Measurements from ENCODE around the gene CACNA2D4.

The CACNA2D4 gene

DNA sequence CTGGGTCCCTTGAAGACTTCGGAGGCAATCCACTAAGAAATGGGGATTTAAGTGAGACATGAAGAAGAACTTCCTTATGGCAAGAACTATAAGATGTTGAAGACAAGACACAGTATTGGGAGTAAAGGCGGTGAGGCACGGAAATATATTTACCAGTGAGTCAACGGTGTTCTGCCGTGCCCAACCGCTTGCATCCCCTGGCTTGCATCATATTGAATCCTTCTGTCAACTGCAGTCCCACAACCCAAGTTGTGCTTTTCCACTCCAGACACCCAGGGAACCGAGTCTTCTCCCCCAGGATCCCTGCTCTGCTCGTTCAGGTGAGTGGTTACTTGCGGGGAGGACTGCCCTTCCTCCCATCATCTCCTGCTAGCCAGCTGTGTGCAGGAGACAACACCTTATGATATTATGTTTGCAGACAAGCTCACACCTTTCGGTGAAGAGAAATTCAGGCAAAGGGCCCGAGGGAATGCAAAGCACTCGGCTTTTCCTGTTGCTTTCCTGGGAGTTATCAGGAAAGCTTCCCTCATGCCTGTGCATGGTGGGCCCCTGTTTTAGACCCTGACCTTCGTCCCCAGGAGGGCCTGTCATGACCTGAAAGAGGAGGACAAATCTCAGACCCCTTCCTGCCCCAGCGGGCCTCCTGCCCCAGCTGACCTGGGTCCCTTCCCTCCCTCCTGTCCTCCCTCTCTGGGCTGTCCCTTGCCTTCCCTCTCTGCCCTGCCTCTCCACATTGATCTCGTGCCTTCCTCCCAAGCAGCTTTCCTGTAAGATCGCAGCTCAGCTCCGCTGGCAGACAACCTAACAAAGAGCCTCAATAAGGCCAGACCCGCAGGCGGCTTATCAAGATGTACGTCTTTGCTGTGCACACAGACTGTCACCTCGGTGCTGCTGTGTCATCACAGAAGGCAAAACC, 102.4 kb downstream of the CACNA2D4 start:
- no peak for DNase-seq (ENCODE audit: low read depth in 2 of 2)

DNA sequence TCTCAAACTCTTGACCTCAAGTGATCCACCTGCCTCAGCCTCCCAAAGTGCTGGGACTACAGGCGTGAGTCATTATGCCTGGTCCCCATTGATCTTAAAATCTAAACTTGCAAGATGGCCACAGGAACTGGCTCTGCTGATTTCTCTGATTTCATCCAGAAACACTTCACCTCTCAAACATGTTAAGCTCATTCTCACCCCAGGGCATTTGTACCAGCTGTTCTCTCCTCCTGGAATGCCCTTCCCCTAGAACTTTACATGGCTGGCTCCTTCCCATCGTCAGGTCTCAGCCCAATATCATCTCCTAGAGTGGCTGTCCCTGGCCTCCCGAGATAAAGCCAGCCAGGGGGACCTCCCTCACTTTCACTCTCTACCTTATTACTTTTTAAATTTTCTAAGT, 103.3 kb downstream of the CACNA2D4 start:
- no peak for DNase-seq (ENCODE audit: low read depth in 2 of 2)

DNA sequence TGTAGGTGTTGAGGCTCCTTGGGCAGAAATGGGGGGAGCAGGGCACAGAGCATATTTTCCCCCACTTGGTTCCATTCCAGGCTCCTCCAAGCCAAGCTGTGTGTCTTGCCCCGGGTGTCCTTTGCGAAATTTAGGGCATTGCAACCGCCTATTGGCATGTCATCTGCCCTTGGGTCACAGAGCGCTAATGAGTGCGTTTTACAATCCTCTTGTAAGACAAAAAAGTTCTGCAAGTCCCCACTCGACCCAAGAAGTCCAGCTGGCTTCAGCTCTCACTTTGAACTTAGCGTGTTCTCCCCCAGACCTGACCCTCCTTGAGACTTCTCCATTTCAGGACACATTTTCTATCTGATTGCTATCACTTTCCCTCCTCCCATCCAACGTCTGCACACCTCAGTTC, 104.2 kb downstream of the CACNA2D4 start:
- no peak for DNase-seq (ENCODE audit: low read depth in 2 of 2)

DNA sequence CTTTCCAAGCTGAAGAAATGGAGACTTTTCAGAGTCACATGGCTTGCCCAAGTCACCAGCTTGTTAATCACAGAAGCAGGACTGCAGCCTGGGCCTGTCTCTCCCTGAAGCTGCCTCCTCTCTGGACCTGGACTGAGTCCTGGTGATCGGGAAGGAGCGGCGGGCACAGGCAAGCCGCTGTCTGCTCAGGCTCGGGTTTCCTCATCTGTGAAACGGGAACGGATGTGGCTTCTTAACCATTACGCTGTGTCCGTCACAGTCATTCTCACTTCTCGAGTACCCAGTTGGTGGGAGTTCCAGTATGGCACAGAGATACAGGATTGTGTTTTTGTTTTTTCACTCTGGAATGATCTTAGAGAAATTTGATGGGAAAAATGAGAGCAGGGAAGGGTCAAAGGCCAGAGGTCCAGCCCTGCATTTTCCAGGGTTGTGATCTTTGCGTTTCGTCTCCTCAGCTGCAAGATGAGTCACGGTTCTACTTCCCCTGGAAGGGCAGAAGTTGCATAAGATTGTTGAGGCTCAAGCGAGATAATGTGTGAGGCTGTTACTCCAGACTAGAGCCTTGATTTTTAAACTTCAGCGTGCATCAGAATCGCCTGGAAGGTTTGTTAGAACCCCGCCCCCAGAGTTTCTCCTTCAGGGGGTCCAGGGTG, 105.7 kb downstream of the CACNA2D4 start:
- DNase-seq (ENCODE audit: low read depth in 2 of 2): no peak

DNA sequence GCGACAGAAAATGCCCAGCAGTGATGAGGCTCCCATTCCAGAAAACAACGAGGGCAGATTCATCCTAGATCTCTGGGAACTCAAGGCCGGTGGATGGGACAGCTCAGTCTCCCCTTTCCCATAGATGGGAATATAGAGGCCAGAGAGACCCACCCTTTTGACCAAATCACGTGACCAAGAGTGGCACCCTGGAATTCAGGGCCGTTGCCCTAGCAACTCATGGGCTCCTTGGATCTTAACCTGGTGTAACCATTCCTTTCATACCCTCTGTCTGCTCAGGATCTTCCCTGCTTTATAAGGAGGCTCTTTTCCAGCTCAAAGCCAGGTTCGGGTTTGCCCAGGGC, 106.5 kb downstream of the CACNA2D4 start:
- DNase-seq (ENCODE audit: low read depth in 2 of 2): no peak

DNA sequence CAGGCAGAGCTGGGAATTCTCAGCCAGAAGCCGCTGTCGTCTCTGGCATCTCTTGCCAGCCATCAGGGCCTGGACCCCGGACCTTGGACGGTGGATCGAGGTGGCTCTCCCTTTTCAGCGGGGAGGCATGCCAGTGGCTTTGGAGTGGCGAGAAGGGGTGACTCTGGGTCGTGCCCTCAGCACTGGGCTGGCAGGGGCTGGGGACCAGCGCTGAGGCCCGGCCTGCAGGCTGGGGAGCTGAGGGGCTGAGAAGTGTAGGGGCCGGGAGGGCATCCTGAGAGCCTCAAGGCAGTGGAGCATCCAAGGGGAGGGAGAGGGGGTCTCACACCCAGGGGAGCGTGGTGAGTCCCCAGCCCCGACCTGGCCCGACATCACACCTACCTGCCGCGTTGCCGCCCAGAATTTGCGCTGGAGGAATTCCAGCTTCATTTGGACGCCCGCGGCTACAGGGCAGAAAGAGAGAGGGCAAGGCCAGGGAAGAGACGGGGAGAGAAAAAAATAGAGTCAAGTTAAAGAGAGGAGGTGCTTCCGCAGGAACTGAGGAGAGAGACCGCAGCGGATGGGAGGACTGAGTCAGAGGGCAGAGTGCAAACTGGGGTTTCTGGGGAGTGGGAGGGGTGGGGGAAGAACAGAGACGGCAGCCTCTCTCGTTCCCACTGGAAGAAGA, 107.0 kb downstream of the CACNA2D4 start:
- peak; percentile 34 to 44 for DNase-seq (ENCODE audit: low read depth in 2 of 2)

DNA sequence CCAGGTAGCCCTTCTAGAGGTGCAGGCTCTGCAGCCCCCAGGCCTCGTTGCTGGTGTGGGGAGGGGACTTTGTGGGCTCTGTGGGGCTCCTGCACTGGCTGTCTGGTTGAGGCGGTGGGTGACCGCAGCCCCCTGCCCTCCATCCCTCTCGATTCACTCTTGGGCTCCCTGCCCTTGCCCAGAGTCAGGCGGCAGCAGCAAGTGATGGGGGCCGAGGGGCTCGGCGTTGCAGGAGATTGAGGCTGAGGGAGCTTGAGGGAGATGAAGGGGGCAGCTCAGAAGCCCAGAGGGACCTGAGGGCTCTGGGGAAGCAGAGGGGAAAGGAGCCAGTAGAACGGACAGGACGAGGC, 107.5 kb downstream of the CACNA2D4 start:
- DNase-seq (ENCODE audit: low read depth in 2 of 2): no peak

DNA sequence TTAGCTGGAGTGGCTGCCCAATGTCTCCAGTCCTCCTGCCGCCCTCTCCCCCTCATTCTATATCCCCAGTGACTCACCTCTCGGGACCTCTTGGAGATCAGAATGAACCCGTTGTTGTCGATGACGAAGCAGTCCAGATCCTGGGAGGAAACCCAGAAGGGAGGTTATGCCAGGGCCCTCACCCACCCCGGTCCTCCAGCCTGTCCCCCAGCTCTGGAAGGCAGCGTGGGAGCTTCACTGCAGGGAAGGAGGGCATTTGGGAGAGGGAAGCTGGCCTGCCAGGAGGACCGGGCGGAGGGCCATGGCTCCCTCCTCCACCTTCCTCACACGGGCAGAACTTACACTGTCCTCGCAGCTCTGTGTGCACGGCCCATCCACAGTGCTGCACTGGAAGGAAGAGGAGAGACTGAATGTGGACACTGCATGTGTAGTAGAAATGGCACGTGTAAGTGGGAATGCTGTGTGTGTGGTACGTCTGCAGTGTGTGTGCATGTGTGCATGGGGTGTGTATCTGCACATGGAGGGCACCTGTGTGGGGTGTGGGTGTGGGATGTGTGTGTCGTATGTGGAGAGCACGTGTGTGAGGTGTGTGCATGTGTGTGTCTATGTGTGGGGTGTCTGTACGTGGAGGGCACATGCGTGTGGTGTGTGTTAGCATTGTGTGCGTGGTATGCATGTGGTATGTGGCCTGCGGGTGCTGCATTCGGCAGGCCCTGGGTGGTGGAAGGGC, 108.1 kb downstream of the CACNA2D4 start:
- DNase-seq (ENCODE audit: low read depth in 2 of 2): no peak

DNA sequence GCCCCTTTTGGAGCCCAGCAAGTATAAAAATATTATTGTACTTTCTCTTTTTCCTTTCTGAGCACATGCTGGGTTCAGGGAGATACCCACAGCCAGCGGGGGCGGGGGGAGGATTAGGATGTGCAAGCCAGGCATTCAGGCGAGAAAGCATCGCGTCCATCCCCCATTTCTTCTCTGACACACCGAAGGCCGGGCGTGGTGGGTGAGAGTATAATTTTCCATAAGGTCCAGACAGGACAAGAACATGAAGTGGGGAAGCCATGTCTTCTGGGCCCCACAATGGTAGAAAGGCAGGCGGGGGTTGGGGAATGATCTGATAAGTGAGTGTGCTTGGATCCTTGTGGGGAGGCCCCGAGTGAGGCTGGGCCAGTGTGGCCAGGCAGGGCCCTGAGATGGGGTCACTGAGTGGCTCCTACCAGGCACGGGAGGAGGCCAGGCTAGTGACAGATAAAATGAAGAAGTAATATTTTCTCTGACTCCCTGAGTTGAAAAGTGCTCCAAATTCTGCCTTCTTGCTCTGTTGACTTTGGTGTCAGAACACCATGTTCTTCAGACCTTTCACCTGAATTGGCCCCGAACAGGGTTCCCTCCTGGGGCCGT, 108.8 kb downstream of the CACNA2D4 start:
- DNase-seq (ENCODE audit: low read depth in 2 of 2): no peak

DNA sequence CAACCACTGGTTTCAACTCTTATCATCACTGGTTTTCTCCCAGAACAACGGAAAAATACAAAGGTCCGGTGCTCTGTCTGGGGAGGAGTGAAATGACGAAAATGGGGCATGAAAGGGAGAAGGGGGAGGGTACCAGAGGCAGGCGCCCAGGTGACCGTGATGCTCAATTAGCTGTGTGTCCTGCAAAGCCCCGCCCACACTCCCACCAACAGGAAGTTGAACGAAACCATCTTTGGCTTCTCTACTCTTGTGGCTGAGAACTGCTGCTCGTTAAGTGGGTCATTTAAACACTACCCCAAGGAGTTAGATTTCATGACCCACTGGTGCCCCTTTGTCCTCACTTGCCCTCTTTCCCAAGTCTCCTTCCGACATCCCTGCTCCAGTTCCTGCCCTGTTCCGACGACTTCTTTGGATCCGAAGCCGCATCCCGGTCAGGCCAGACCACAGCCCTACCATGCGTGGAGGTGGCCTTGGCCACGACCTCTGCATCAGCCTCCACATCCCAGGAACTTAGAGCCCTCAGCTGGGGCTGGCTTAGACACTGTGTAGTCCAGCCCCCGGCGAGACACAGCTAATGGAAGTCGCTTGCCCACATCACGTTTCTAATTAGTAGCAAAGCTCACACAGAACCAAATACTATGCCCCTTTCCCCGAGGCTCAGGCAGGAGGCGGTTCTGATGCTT, 109.5 kb downstream of the CACNA2D4 start:
- DNase-seq (ENCODE audit: low read depth in 2 of 2): no peak

DNA sequence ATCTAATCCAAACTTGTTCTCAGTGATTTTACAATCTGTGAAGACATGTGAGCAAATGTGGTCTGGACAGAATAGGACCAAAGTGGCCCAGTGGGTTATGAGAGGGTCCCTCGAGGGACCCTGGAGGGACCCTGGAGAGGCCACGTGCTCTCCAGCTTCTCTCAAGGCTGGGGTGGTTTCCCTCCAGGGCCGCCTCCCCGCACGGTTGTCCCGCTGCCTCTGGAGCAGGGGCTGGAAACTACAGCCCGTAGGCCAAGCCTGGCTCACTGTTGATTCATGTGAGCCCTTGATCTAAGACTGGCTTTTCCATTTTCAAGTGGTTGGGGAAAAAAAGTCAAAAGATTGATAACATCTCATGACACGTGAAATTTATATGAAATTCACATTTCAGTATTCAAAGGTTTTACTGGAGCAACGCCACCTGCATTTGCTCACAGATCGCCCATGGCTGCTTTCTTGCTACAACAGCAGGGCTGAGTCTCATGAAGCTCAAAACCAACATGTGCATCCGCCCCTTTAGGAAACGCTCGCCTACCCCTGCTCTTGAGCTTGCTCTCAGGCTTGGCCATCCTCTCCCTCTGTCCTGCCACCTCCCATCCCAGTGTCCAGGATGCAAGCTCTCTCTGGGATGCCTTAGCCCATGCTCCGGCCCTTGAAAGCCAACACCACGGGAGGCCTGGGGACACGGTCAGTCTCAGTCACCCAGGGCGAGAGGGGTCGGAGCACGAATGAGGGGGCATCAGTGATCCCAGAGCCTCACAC, 110.2 kb downstream of the CACNA2D4 start:
- DNase-seq (ENCODE audit: low read depth in 2 of 2): no peak

DNA sequence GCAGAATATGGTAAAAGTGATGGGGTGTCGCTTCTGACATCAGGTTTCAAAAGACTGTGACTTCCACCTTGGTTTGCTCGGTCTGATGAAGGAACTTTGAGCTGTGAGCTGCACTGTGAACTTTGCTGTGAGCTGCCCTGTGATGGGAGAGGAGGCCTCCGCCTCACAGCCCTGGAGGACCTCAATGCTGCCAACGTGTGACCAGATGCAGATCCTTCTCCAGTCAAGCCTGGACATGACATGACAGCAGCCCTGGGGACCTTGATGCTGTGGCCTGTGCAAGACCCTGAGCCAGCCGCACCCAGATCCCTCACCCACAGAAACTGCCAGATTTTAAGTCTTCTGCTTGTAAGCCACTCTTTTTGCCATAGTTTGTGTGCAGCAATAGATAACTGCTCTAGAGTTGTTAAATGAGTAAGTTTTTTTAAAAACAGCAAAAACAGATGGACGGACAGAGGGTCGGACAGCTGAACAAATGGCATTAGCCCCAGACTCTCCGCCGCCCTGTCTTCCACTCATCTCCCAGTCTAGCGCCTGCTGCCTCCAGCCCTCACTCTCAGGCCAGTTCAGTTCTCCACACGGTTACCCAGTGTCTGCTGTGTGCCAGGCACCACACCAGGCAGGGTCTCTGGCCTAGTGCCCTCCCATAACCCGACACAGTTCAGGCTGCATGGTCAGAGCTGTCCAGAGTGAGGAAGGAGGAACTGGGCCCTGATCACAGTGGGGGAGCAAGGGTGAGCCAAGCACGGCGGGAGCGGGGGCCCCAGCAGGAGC, 111.2 kb downstream of the CACNA2D4 start:
- DNase-seq (ENCODE audit: low read depth in 2 of 2): no peak

DNA sequence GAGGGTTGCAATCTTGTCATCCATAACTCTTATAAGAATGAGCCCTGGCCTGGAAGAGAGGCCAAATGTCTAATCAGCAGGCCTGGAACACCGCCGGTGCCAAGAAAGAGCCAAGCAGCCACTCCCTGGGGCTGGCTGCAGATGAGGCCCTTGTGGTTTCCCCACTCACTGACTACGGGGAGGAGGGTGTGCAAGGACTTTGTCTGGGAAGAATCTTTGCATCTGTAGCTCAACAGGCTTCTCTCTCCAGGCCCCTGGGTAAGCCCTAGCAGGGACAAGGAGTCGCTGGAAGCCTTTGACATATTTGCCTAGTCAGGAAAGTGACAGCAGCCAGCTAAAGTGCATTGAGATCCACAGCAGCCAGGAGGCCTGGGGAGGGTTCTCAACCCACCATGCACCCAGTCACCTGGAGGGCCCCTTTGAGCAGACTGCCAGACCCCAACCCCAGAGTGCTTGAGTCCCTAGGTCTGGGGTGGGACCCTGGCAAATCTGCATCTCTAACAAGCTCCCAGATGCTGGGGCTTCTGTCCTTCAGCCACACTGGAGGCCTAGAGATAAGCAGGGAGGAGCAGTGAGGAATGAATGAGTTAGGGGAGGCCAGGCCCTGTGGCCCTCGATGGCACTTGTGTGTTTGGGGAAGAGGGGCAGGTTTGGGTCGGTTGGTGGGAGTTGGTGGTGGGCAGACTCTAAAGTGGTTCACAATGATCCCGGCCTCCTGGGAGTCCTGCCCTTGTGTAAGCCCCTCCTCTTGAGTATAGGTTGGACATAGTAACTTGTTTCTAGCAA, 112.0 kb downstream of the CACNA2D4 start:
- DNase-seq (ENCODE audit: low read depth in 2 of 2): no peak

DNA sequence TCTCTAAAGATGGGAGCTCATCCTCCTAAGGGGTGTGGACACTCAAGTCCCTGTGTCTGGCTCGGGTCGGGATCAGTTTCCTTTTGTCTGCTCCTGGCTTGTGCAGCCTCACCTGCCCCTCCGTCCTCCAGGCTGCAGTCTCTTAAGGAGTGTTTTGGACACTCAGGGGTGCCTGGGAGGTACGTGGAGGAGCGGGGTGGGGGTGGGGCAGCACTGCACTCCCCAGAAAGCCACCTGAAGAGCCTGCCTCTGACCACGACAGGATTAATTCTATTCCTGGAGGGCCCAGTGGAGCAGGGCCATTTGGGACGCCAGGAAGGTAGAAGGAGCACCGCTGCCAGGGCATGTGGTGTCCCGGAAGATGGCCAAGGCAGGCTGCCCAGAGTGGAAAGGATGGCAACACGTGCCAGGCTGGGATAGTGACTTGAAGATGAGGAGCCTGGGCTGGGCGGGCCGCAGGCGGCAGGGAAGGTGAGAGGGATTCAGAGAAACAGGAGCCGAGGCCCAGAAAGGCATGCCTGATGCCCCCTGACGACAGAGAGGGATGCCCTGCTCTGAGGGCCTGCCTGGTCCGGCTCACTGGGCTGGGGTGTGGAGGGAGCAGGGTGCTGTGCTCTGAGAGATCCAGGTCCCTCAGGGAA, 112.9 kb downstream of the CACNA2D4 start:
- no peak for DNase-seq (ENCODE audit: low read depth in 2 of 2)

DNA sequence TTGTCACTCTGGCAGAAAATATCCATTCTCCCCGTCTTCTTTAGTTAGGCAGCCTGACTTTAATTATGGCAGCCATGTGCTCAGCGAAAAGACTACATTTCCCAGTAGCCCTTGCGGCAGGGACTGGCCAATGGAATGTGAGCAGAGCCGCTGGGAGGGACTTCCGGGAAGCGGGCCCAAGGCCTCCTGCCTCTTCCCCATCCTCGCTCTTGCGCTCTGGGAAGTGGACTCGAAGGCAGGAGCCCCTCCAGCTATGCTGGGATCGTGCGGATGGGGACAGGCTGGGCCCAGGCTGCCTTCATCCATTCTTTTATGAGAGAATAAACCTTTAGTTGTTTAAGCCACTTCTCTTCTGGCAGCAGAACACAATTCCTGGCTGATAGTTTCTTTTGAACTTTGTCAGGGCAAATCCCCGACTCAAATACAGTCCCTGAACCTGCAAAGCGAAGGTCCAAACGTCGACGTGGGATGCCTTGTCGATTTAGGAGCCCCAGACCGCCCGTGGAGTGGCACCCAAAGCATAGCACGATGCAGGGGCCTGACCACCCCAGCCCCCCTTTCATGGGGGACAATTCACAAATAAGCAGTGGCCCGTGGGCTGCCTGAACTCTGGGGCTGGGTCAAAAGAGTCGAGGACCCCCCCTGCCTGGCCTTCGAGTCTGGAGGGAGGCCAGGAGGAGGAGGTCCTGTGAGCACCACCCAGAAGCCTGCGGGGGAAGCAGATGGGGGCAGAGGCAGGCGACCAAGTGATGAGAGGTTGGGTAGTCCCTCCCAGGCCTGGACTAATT, 113.7 kb downstream of the CACNA2D4 start:
- DNase-seq (ENCODE audit: low read depth in 2 of 2): peak; percentile 77 to 78

DNA sequence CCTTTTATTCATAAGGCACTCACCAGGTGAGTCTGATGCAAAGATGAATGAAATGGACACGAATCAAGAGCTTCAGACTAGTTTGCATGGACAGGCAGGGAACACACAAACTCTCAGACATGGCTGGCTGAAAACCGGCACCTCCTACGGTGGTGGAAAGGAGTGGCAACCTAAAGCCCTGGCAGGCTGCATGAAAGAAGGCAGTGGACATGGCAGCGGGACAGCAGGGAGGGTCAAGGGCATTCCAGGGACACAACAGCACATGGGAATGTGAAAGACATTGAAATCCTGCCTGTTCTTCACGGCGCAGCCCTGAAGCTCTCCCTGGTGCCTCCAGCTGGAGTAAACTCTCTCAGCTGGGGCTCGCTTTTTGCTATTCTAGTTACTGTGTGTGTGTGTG, 114.7 kb downstream of the CACNA2D4 start:
- no peak for DNase-seq (ENCODE audit: low read depth in 2 of 2)

DNA sequence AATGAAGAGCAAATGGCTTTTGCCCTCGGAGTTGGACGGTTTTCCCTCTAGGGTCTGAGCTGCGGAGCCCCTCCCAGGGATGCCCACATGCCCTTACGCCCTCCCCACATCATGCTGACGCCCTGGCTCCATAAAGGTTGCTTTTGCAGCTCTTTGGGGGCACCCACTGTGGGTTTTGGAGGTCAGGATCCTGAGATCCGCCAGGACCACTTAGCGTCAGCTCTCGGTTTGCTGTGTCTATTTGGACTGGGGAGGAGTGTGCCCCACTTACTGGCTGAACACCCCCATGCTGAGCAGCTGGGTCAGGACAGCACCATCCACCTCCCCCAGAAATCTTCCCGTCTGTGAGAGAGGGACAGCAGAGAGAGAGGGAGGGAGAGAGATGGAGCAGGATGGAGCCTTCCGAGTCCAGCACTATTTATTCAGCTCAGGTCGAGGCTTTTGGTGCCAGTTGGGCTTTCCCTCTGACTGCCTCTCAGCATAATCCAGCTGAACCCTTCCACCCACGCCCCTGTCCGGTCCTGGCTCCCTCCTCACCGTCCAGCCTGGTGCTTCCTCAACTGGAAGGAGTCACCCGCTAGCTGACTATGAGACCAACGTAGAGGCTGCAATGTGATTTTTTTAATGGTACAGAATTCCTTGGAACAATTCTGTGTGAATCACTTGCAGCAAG, 117.0 kb downstream of the CACNA2D4 start:
- DNase-seq (ENCODE audit: low read depth in 2 of 2): no peak

Measured in stimulated activated CD8-positive, alpha-beta memory T cell treated with anti-CD3 and anti-CD28 coated beads, Interleukin-7, amount 100 ng/mL, for 4 hours (primary cell).